Measurements from ENCODE around the gene FILIP1. TPM values are rescaled to one million over a fixed set of nuclear protein-coding genes. Genes with fewer than 3 reads are reported as not detected.

Gene FILIP1
- total and polyA plus RNA-seq, 10 of the 15 experiments (the other 5 are each of a cell fraction or from before 2014, with no cell fraction given): 0.23 to 2.0 (median 0.44) TPM

GRCh38 chr6:75427329-75427728 is 66.3 kb downstream of the FILIP1 start:
- Histone ChIP-seq H4K20me1 (ENCODE audit: control insufficient read depth, insufficient read depth) (no peaks in the 10 kb centered on the region), H3K4me3 (no peak overlapping the region), H3K27me3 (replicated peaks in 1 of 2; ENCODE audit: control insufficient read depth in 2 of 2, insufficient read depth in 2 of 2, low read length in 1 of 2) (no peaks in the 10 kb centered on the region), H3K36me3 (ENCODE audit: control insufficient read depth in 2 of 2, insufficient read depth in 2 of 2, low read length in 1 of 2) (no peaks in the 10 kb centered on the region), H2AFZ (ENCODE audit: control insufficient read depth, low read depth, low read length) (no peak overlapping the region), H3K9me3 (replicated peaks; ENCODE audit: control insufficient read depth, insufficient read depth, low read length) (peaks cover 2% of the 10 kb centered on the region; the same call in 2 of the 3 replicates), H3K4me1 (ENCODE audit: control insufficient read depth, insufficient read depth, low read length) (peaks cover 6% of the 10 kb centered on the region), H3K9ac (ENCODE audit: control insufficient read depth, insufficient read depth, low read length) (no peak overlapping the region), H3K4me2 (ENCODE audit: control insufficient read depth, insufficient read depth) (no peak overlapping the region), H3K79me2 (ENCODE audit: control insufficient read depth, insufficient read depth, low read length) (no peaks in the 10 kb centered on the region), H3K27ac (ENCODE audit: control insufficient read depth, insufficient read depth) (no peak overlapping the region)
- 91% methylated on average over 2 of the region's 2 CpGs for WGBS (ENCODE audit: insufficient coverage, insufficient replicate concordance, low lambda C conversion rate, missing lambda C conversion rate)
- FAIRE-seq (no peak), DNase-seq (ENCODE audit: low read depth, low spot score) (no peak), ATAC-seq (0 out of 3 replicates have a peak, but pooled peaks have one; percentile 17)
- no TSS peak for BruUV-seq (replicated peaks)
- ChIA-PET SMC1A (ENCODE audit: uncharacterized antibody, unreplicated experiment) (interaction anchor here (1.0 to 1.3 kb wide), 2 partner anchors 10 to 159 kb away, joined by 3 read pairs; no protein-coding TSS in a partner anchor), POLR2A (no interaction called here), CTCF (interaction anchor here (1.7 kb wide), 1 partner anchor 130 kb away, joined by 4 read pairs; no protein-coding TSS in a partner anchor), RAD21 (ENCODE audit: unreplicated experiment) (no interaction called here)
- in situ Hi-C loops (cut with MboI): no loop called here
- intact Hi-C loops (cut with micrococcal nuclease; ENCODE audit: unreplicated experiment): loop anchor here (5.0 kb wide), 1 partner anchor 70 kb away; no protein-coding TSS in a partner anchor
- TF ChIP-seq STAT1 (conservative IDR thresholded peaks at IDR 0.05) (no peak), E2F8 (IDR thresholded peaks at IDR 0.05; ENCODE audit: low read depth, partially characterized antibody) (no peak), IKZF2 (IDR thresholded peaks at IDR 0.05) (no peak), YBX1 (IDR thresholded peaks at IDR 0.05) (no peak), SIX5 (IDR thresholded peaks at IDR 0.05; ENCODE audit: low read depth, low read length, severe bottlenecking) (no peak), RFX5 (IDR thresholded peaks at IDR 0.05; ENCODE audit: low read depth, low read length) (no peak), NRF1 (conservative IDR thresholded peaks at IDR 0.05; ENCODE audit: low read depth, low read length) (no peak), SREBF2 (IDR thresholded peaks at IDR 0.05; ENCODE audit: low read length) (no peak), E4F1 (IDR thresholded peaks at IDR 0.05; ENCODE audit: borderline replicate concordance, partially characterized antibody) (no peak), BCL11A (IDR thresholded peaks at IDR 0.05; ENCODE audit: low read depth, low read length) (no peak), NFYA (IDR thresholded peaks at IDR 0.05; ENCODE audit: borderline replicate concordance, low read depth, low read length) (no peak), ELK1 (IDR thresholded peaks at IDR 0.05; ENCODE audit: low read depth, low read length) (no peak), TCF3 (IDR thresholded peaks at IDR 0.05; ENCODE audit: borderline replicate concordance, insufficient read depth, low read depth, low read length) (no peak), CBX3 (IDR thresholded peaks at IDR 0.05; ENCODE audit: borderline replicate concordance, low read depth) (no peak), ZNF207 (IDR thresholded peaks at IDR 0.05; ENCODE audit: borderline replicate concordance) (no peak)

Measured in GM12878 (cell line).